Mesenchymal stem cell (in vitro differentiated cells and primary cell): Measurements from ENCODE around the gene ACSM6.
"Not testable (repeated sequence)": the region's sequence is repeated elsewhere in the genome, so short reads cannot be mapped to it uniquely, and the experiment has no call there.

ENCODE experiments used
- DNase-seq: peaks from one replicate; pipeline ENCODE4 v3.0.0-alpha.2; 2013
- H2AFZ ChIP-seq: one replicate; pipeline ENCODE4 v1.6.1; 2013; ENCODE audit warnings: low read depth, mild to moderate bottlenecking, control low read depth, inconsistent platforms, low read length, moderate library complexity
- H2AK5ac ChIP-seq: 2 replicates; pipeline ENCODE4 v1.6.1; 2013; ENCODE audit warnings: low read length, moderate library complexity, mild to moderate bottlenecking, inconsistent platforms; ENCODE audit not compliant: severe bottlenecking
- H2BK120ac ChIP-seq: one replicate; pipeline ENCODE4 v1.6.1; 2013; ENCODE audit warnings: low read depth, mild to moderate bottlenecking, inconsistent platforms, low read length, moderate library complexity
- H2BK12ac ChIP-seq, 2 experiments: one replicate each; pipeline ENCODE4 v1.6.1; 2013; ENCODE audit warnings: inconsistent platforms in 2 of 2, low read length in 2 of 2, mild to moderate bottlenecking in 2 of 2, moderate library complexity in 2 of 2, control low read depth in 1 of 2
- H2BK15ac ChIP-seq: one replicate; pipeline ENCODE4 v1.6.1; 2013; ENCODE audit warnings: mild to moderate bottlenecking, low read depth, inconsistent platforms; ENCODE audit not compliant: poor library complexity, severe bottlenecking
- H2BK5ac ChIP-seq: 2 replicates; pipeline ENCODE4 v1.6.1; 2013; ENCODE audit warnings: low read depth, mild to moderate bottlenecking, low read length, control low read depth, inconsistent platforms; ENCODE audit not compliant: poor library complexity, severe bottlenecking
- H3K14ac ChIP-seq, 2 experiments: one replicate each; pipeline ENCODE4 v1.6.1; 2013; ENCODE audit warnings: inconsistent platforms in 2 of 2, low read length in 2 of 2, control low read depth in 1 of 2, mild to moderate bottlenecking in 1 of 2, moderate library complexity in 1 of 2
- H3K18ac ChIP-seq, 2 experiments: one replicate each; pipeline ENCODE4 v1.6.1; 2013; ENCODE audit warnings: inconsistent platforms in 2 of 2, low read length in 2 of 2, control low read depth in 1 of 2, low read depth in 1 of 2, mild to moderate bottlenecking in 1 of 2
- H3K23ac ChIP-seq, 2 experiments: one replicate each; pipeline ENCODE4 v1.6.1; 2013; ENCODE audit warnings: inconsistent platforms in 2 of 2, low read length in 2 of 2, mild to moderate bottlenecking in 2 of 2, moderate library complexity in 2 of 2, control low read depth in 1 of 2
- H3K27ac ChIP-seq: 2 replicates; pipeline ENCODE4 v1.5.1; 2013; ENCODE audit warnings: mild to moderate bottlenecking, moderate library complexity, low read length, control low read depth, inconsistent platforms; ENCODE audit not compliant: poor library complexity, severe bottlenecking
- H3K27me3 ChIP-seq, 2 experiments: 2 replicates each; pipeline versions ENCODE4 v1.6.1 to v1.7.0; 2013; ENCODE audit warnings: low read length in 2 of 2, mild to moderate bottlenecking in 2 of 2, moderate library complexity in 2 of 2, control low read depth in 1 of 2, inconsistent platforms in 1 of 2; ENCODE audit not compliant: control insufficient read depth in 1 of 2, insufficient read depth in 1 of 2
- H3K36me3 ChIP-seq, 2 experiments: 2 replicates each; pipeline versions ENCODE4 v1.6.1 to v1.7.0; 2013; ENCODE audit warnings: low read length in 2 of 2, control low read depth in 1 of 2, inconsistent platforms in 1 of 2, low read depth in 1 of 2, mild to moderate bottlenecking in 1 of 2; ENCODE audit not compliant: insufficient read depth in 2 of 2, control insufficient read depth in 1 of 2
- H3K4ac ChIP-seq, 2 experiments: one replicate each; pipeline ENCODE4 v1.6.1; 2013; ENCODE audit warnings: inconsistent platforms in 2 of 2, low read length in 2 of 2, mild to moderate bottlenecking in 2 of 2, moderate library complexity in 2 of 2, control low read depth in 1 of 2, low read depth in 1 of 2
- H3K4me1 ChIP-seq: 2 replicates; pipeline ENCODE4 v1.6.1; 2013; ENCODE audit warnings: low read depth, low read length, control low read depth; ENCODE audit not compliant: control insufficient read depth, insufficient read depth
- H3K4me2 ChIP-seq: 2 replicates; pipeline ENCODE4 v1.6.1; 2013; ENCODE audit warnings: low read length, mild to moderate bottlenecking, inconsistent platforms; ENCODE audit not compliant: poor library complexity, severe bottlenecking
- H3K4me3 ChIP-seq, 2 experiments: 2 replicates each; pipeline versions ENCODE4 v1.5.1 to v1.7.0; 2013; ENCODE audit warnings: low read length in 2 of 2, mild to moderate bottlenecking in 2 of 2, control low read depth in 1 of 2, low read depth in 1 of 2; ENCODE audit not compliant: insufficient read depth in 1 of 2
- H3K79me1 ChIP-seq: replicated peaks from 2 replicates; pipeline ENCODE4 v1.6.1; 2013; ENCODE audit warnings: mild to moderate bottlenecking, control low read depth, low read length, inconsistent platforms; ENCODE audit not compliant: poor library complexity, severe bottlenecking
- H3K9ac ChIP-seq: 2 replicates; pipeline ENCODE4 v1.7.0; 2013; ENCODE audit warnings: mild to moderate bottlenecking, low read length, moderate library complexity
- H3K9me3 ChIP-seq: 2 replicates; pipeline ENCODE4 v1.7.0; 2013; ENCODE audit warnings: mild to moderate bottlenecking, low read length; ENCODE audit not compliant: control insufficient read depth
- H4K8ac ChIP-seq: one replicate; pipeline ENCODE4 v1.6.1; 2013; ENCODE audit warnings: inconsistent platforms, mild to moderate bottlenecking, low read length, moderate library complexity
- H4K91ac ChIP-seq: one replicate; pipeline ENCODE4 v1.6.1; 2013; ENCODE audit warnings: mild to moderate bottlenecking, low read length, inconsistent platforms
- WGBS: methylation state at CpG from one replicate; pipeline ENCODE4 v1.1.7; 2013; ENCODE audit warnings: mixed read lengths; 5-methylcytosine and 5-hydroxymethylcytosine counted together

The ACSM6 gene

DNA sequence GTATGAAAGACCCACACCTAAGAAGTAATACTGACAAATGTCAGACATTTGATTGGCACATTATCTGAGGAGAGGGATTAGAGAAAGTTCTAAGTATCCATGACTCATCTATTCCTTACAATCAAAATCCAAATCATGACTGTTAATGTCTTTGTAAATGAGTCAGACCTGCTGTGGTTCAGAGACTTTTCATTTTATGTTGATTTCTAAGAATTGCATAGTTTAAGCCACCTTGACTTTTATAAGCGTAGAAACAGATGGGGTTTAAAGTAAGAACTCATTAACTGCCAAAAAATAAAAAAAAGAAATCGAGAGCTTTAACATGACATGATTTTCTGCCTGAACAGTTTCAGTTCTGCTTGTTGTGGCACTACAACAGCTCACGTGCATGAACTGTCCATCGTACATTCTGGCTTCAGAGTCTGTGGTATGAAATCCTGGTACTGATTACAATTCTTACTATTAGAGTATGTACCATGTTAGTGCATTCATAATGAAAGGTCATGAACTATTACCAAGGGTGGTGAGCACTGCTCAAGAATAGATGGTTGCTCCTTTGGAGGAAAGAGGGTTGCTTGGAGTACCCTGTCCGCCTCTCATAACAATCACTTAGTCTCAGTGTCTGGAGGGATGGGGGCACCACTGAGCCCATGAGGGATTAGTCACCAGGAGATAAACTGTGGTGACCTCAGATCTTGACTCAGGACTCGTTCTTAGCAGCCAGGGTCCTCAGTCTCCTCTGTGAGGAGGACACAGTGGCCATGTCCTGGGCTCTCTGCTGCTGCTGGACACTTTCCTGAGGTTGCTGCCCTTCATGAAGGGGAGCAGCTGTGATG, 42.2 kb downstream of the ACSM6 start:
- Histone ChIP-seq H2BK15ac (no peak overlapping the region), H2BK120ac (no peak overlapping the region), H3K79me1 (peaks cover 7% of the 10 kb centered on the region), H3K36me3 (peaks cover 0 to 36% of the 10 kb centered on the region in 2 experiments), H3K4me2 (no peak overlapping the region), H3K27me3 (no peaks in the 10 kb centered on the region), H2AK5ac (peak overlapping the region; percentile 87), H3K18ac (peak overlapping the region in 1 of 2 experiments; percentile 11), H3K9ac (no peak overlapping the region), H3K4ac (peak overlapping the region in 1 of 2 experiments; percentile 61), H4K8ac (no peak overlapping the region), H3K4me1 (peaks cover 16% of the 10 kb centered on the region), H3K27ac (peak overlapping the region; percentile 39), H2BK5ac (no peak overlapping the region), H2BK12ac (peak overlapping the region in 1 of 2 experiments; percentile 24), H3K4me3 (no peak overlapping the region), H2AFZ (no peak overlapping the region), H3K9me3 (peaks cover 16% of the 10 kb centered on the region), H3K23ac (no peak overlapping the region), H3K14ac (peak overlapping the region in 1 of 2 experiments; percentile 62), H4K91ac (no peak overlapping the region)
- DNase-seq = peak; percentile 67
- 59% methylated on average over 6 of the region's 6 CpGs for WGBS

DNA sequence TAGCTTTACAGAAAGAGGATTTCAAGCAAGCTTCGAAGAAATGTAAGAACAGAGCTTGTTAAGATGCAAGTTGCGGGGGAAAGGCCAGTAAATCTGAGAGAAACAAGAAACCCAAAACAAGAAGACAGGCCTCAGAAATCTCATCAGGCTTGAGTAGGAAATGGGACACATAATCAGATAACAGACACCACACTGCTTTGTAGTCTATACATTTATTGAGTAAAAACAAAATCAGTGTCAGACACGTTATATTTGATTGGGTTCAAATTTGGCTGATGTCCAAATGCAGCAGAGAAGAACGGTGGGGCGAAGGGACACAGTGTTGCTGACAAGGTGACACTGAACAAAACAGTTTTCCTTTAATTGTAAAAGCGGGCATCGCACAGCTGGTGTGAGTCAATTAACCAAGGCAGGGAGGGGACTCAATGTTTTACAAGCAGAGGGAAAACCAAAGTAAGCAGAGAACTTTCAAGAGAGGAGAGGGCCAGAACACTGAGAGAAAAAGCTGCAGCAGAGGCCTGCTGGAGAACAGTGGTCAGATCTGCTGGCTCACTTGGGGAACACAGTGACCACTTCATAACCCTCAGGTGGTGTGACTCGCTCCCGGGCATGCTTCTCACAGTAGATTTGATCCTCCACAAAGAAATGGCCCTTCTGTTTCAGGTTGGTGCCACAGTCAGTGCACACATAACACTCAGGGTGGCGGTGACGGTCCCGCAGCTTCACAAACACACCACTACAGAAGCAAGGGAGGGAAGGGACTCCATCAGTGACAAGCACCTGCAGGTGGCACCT, 43.5 kb downstream of the ACSM6 start:
- Histone ChIP-seq H2BK5ac (no peak overlapping the region), H2BK120ac (no peak overlapping the region), H3K36me3 (peaks cover 0 to 45% of the 10 kb centered on the region in 2 experiments), H2AK5ac (peak overlapping the region; percentile 30), H3K18ac (no peak overlapping the region), H2BK15ac (peak overlapping the region; percentile 19), H3K4me1 (peaks cover 20% of the 10 kb centered on the region), H3K9me3 (peaks cover 7% of the 10 kb centered on the region), H2BK12ac (no peak overlapping the region), H3K79me1 (peaks cover 11% of the 10 kb centered on the region), H3K4ac (no peak overlapping the region), H3K27ac (no peak overlapping the region), H4K91ac (no peak overlapping the region), H3K14ac (no peak overlapping the region), H3K4me3 (no peak overlapping the region), H4K8ac (no peak overlapping the region), H3K23ac (no peak overlapping the region), H3K9ac (no peak overlapping the region), H3K4me2 (no peak overlapping the region), H3K27me3 (no peaks in the 10 kb centered on the region), H2AFZ (no peak overlapping the region)
- DNase-seq = no peak
- WGBS = 94% methylated on average over 11 of the region's 12 CpGs

DNA sequence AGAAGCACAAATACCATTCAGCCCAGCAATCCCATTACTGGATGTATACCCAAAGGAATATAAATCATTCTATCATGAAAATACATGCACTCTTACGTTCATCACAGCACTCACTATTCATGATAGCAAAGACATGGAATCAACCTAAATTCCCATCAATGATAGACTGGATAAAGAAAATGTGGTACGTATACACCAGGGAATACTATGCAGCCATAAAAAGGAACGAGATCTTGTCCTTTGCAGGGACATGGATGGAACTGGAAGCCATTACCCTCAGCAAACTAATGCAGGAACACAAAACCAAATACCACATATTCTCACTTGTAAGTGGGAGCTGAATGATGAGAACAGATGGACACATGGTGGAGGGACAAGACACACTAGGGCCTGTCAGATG, 46.1 kb downstream of the ACSM6 start:
- H3K23ac ChIP-seq, H3K27me3 ChIP-seq, H3K4me2 ChIP-seq, H3K9ac ChIP-seq, H3K4ac ChIP-seq, H2BK120ac ChIP-seq, H3K14ac ChIP-seq, DNase-seq, H2BK5ac ChIP-seq, H4K91ac ChIP-seq, H2AK5ac ChIP-seq, H2AFZ ChIP-seq, H3K4me3 ChIP-seq, H3K9me3 ChIP-seq, H3K27ac ChIP-seq, H4K8ac ChIP-seq, H2BK15ac ChIP-seq, H2BK12ac ChIP-seq, H3K18ac ChIP-seq: not testable (repeated sequence)
- peaks cover 0 to 37% of the 10 kb centered on the region in 2 experiments for H3K36me3 ChIP-seq
- peaks cover 11% of the 10 kb centered on the region for H3K79me1 ChIP-seq
- H3K4me1 ChIP-seq = peaks cover 16% of the 10 kb centered on the region
- WGBS = 89% methylated on average over 3 of the region's 3 CpGs

DNA sequence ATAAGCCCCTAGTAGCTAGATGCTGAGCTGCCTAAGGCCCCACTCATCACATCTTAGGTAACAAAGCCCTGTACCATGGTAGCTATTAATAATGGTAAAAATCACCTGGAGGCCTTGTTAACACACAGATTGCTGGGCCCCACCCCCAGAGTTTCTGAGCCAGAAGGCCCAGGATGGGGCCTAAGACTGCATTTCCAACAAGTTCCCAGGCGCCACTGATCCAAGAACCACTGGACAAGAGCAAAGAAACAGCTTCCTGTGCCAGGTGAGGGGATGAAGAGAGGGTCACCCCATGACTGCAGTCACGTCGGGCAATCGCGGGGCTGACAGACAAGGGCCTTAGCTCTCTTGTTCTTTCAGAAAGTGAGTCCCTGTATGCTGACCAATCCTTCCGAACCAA, 46.8 kb downstream of the ACSM6 start:
- H3K27ac ChIP-seq = no peak overlapping the region
- H3K9ac ChIP-seq = no peak overlapping the region
- H3K4ac ChIP-seq = no peak overlapping the region
- H3K9me3 ChIP-seq = peaks cover 4% of the 10 kb centered on the region
- no peak overlapping the region for H3K4me3 ChIP-seq
- H3K36me3 ChIP-seq = peaks cover 0 to 42% of the 10 kb centered on the region in 2 experiments
- H2BK5ac ChIP-seq = no peak overlapping the region
- no peak overlapping the region for H3K14ac ChIP-seq
- no peak overlapping the region for H4K91ac ChIP-seq
- H3K79me1 ChIP-seq = peaks cover 11% of the 10 kb centered on the region
- H3K18ac ChIP-seq = no peak overlapping the region
- H2BK120ac ChIP-seq = no peak overlapping the region
- no peak overlapping the region for H4K8ac ChIP-seq
- H2BK12ac ChIP-seq = no peak overlapping the region
- WGBS = 95% methylated on average over 5 of the region's 6 CpGs
- H2AK5ac ChIP-seq = no peak overlapping the region
- no peak overlapping the region for H3K23ac ChIP-seq
- H3K27me3 ChIP-seq = no peaks in the 10 kb centered on the region
- DNase-seq = no peak
- no peak overlapping the region for H2BK15ac ChIP-seq
- no peak overlapping the region for H3K4me2 ChIP-seq
- peaks cover 17% of the 10 kb centered on the region for H3K4me1 ChIP-seq
- no peak overlapping the region for H2AFZ ChIP-seq
